AG20443 (cell line): ENCODE results near the gene PIP5KL1.

Source experiments
- DNase-seq: peaks from one replicate; pipeline ENCODE4 v3.0.0; 2012; ENCODE audit warnings: low spot score, mixed read lengths

The PIP5KL1 gene

GRCh38 chr9:127968042-127968441, 37.5 kb upstream of the PIP5KL1 start:
- DNase-seq, result no peak

- no peak for DNase-seq
Measured at GRCh38 chr9:127967151-127967809, 36.7 kb upstream of the PIP5KL1 start.

- no peak for DNase-seq
Measured at GRCh38 chr9:127966416-127967150, 36.0 kb upstream of the PIP5KL1 start.

- no peak for DNase-seq
Measured at GRCh38 chr9:127965953-127966352, 35.4 kb upstream of the PIP5KL1 start.

- DNase-seq, result no peak
Measured at GRCh38 chr9:127963359-127964064, 32.9 kb upstream of the PIP5KL1 start.

- DNase-seq, result no peak
Measured at GRCh38 chr9:127963041-127963358, 32.4 kb upstream of the PIP5KL1 start.

GRCh38 chr9:127962278-127962677, 31.7 kb upstream of the PIP5KL1 start:
- no peak for DNase-seq

- no peak for DNase-seq
Measured at GRCh38 chr9:127961613-127962155, 31.1 kb upstream of the PIP5KL1 start.

GRCh38 chr9:127961155-127961490, 30.5 kb upstream of the PIP5KL1 start:
- DNase-seq, result no peak

GRCh38 chr9:127960410-127961154, 30.0 kb upstream of the PIP5KL1 start:
- DNase-seq, result no peak

- no peak for DNase-seq
Measured at GRCh38 chr9:127959841-127960409, 29.3 kb upstream of the PIP5KL1 start.

GRCh38 chr9:127959398-127959797, 28.8 kb upstream of the PIP5KL1 start:
- no peak for DNase-seq

GRCh38 chr9:127958728-127959127, 28.2 kb upstream of the PIP5KL1 start:
- no peak for DNase-seq

GRCh38 chr9:127955294-127956015, 24.9 kb upstream of the PIP5KL1 start:
- peak; percentile 56 for DNase-seq

- DNase-seq, result no peak
Measured at GRCh38 chr9:127954831-127955293, 24.3 kb upstream of the PIP5KL1 start.

- DNase-seq, result no peak
Measured at GRCh38 chr9:127953768-127954505, 23.4 kb upstream of the PIP5KL1 start.

- DNase-seq, result no peak
Measured at GRCh38 chr9:127953154-127953553, 22.6 kb upstream of the PIP5KL1 start.

- DNase-seq, result no peak
Measured at GRCh38 chr9:127950513-127951289, 20.1 kb upstream of the PIP5KL1 start.

- no peak for DNase-seq
Measured at GRCh38 chr9:127949827-127950512, 19.4 kb upstream of the PIP5KL1 start.
